ENCODE data around the gene OSBPL6. TPM values are rescaled to one million over a fixed set of nuclear protein-coding genes. Genes with fewer than 3 reads are reported as not detected.

Gene OSBPL6
- total and polyA plus RNA-seq, 2 of the 13 experiments (the other 11 are each of a cell fraction or from before 2014, with no cell fraction given) = 0.03 to 0.11 TPM

DNA sequence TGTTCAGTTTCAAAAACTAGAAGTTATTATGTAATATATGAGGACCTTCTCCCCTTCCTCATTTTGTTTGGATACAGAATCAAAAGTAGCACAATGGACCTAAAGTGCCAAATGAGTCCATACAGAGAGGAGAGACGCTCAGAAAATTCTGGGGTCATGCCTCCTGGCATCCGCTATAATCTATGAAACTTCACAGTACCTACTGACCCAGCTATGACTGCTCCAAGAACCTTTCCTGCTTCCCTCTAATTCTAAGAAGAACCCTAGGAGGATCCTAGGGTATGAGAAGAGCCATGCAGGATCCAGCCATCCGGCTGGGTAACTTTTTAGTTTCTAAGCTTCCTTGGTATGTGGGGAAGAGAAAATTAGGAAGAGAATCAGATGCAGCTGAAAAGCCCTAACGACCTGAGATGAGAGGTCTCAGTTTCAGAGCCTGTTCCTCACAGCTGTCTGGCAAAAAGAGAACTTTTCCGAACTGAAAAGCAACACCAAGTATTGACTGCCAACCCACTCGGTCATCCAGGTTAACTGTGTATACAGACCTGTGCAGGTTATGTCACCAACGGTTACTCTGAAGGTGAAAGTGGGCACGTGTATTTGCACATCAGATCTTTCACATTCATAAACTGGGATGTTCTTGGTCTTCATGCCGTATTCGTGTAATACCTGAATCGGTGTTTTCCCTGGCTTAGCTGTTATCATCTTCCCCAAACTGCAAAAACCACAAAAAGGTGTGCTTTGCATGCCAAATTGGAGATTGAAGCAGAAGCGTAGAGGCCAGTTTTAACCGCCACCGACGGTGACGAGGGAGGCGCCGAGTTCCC is 255.6 kb downstream of the OSBPL6 start (continued):
- TF ChIP-seq, protein P1, sequence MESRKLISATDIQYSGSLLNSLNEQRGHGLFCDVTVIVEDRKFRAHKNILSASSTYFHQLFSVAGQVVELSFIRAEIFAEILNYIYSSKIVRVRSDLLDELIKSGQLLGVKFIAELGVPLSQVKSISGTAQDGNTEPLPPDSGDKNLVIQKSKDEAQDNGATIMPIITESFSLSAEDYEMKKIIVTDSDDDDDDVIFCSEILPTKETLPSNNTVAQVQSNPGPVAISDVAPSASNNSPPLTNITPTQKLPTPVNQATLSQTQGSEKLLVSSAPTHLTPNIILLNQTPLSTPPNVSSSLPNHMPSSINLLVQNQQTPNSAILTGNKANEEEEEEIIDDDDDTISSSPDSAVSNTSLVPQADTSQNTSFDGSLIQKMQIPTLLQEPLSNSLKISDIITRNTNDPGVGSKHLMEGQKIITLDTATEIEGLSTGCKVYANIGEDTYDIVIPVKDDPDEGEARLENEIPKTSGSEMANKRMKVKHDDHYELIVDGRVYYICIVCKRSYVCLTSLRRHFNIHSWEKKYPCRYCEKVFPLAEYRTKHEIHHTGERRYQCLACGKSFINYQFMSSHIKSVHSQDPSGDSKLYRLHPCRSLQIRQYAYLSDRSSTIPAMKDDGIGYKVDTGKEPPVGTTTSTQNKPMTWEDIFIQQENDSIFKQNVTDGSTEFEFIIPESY (CRISPR knock-in tag; IDR thresholded peaks at IDR 0.05) = no peak
- TF ChIP-seq, protein P2, sequence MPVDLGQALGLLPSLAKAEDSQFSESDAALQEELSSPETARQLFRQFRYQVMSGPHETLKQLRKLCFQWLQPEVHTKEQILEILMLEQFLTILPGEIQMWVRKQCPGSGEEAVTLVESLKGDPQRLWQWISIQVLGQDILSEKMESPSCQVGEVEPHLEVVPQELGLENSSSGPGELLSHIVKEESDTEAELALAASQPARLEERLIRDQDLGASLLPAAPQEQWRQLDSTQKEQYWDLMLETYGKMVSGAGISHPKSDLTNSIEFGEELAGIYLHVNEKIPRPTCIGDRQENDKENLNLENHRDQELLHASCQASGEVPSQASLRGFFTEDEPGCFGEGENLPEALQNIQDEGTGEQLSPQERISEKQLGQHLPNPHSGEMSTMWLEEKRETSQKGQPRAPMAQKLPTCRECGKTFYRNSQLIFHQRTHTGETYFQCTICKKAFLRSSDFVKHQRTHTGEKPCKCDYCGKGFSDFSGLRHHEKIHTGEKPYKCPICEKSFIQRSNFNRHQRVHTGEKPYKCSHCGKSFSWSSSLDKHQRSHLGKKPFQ (CRISPR knock-in tag; IDR thresholded peaks at IDR 0.05; ENCODE audit: insufficient replicate concordance) = peak; percentile 55
- no peak for TF ChIP-seq HNRNPLL (IDR thresholded peaks at IDR 0.05; ENCODE audit: low read depth, low read length, poor library complexity, severe bottlenecking)
- no peak for TF ChIP-seq ZNF775 (CRISPR knock-in tag; IDR thresholded peaks at IDR 0.05; ENCODE audit: borderline replicate concordance)
- TF ChIP-seq ZNF572 (CRISPR knock-in tag; IDR thresholded peaks at IDR 0.05) = 0 out of 2 replicates have a peak, but pooled peaks have one; percentile 85
- TF ChIP-seq ZSCAN12 (CRISPR knock-in tag; IDR thresholded peaks at IDR 0.05) = no peak
- TF ChIP-seq, protein P3, sequence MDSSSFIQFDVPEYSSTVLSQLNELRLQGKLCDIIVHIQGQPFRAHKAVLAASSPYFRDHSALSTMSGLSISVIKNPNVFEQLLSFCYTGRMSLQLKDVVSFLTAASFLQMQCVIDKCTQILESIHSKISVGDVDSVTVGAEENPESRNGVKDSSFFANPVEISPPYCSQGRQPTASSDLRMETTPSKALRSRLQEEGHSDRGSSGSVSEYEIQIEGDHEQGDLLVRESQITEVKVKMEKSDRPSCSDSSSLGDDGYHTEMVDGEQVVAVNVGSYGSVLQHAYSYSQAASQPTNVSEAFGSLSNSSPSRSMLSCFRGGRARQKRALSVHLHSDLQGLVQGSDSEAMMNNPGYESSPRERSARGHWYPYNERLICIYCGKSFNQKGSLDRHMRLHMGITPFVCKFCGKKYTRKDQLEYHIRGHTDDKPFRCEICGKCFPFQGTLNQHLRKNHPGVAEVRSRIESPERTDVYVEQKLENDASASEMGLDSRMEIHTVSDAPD (CRISPR knock-in tag; IDR thresholded peaks at IDR 0.05) = no peak
- no peak; the same call in 1 of the 2 replicates for TF ChIP-seq ARID2 (CRISPR knock-in tag; IDR thresholded peaks at IDR 0.05; ENCODE audit: borderline replicate concordance)
- TF ChIP-seq, protein P4, sequence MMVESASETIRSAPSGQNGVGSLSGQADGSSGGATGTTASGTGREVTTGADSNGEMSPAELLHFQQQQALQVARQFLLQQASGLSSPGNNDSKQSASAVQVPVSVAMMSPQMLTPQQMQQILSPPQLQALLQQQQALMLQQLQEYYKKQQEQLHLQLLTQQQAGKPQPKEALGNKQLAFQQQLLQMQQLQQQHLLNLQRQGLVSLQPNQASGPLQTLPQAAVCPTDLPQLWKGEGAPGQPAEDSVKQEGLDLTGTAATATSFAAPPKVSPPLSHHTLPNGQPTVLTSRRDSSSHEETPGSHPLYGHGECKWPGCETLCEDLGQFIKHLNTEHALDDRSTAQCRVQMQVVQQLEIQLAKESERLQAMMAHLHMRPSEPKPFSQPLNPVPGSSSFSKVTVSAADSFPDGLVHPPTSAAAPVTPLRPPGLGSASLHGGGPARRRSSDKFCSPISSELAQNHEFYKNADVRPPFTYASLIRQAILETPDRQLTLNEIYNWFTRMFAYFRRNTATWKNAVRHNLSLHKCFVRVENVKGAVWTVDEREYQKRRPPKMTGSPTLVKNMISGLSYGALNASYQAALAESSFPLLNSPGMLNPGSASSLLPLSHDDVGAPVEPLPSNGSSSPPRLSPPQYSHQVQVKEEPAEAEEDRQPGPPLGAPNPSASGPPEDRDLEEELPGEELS (CRISPR knock-in tag; IDR thresholded peaks at IDR 0.05) = no peak
- no peak for TF ChIP-seq SP5 (CRISPR knock-in tag; IDR thresholded peaks at IDR 0.05; ENCODE audit: borderline replicate concordance, low read depth)
- no peak for TF ChIP-seq ZNF790 (CRISPR knock-in tag; IDR thresholded peaks at IDR 0.05; ENCODE audit: borderline replicate concordance)
- no peak for TF ChIP-seq ZNF747 (CRISPR knock-in tag; IDR thresholded peaks at IDR 0.05; ENCODE audit: borderline replicate concordance)
- TF ChIP-seq MBD4 (IDR thresholded peaks at IDR 0.05; ENCODE audit: borderline replicate concordance, low read length) = no peak
- TF ChIP-seq ZNF34 (CRISPR knock-in tag; IDR thresholded peaks at IDR 0.05; ENCODE audit: borderline replicate concordance) = no peak
- peak; percentile 45; the same call in 1 of the 2 replicates for TF ChIP-seq SMYD3 (CRISPR knock-in tag; IDR thresholded peaks at IDR 0.05)
- TF ChIP-seq KLF11 (CRISPR knock-in tag; IDR thresholded peaks at IDR 0.05) = no peak
- no peak for TF ChIP-seq ZNF549 (CRISPR knock-in tag; IDR thresholded peaks at IDR 0.05)
- 0 out of 2 replicates have a peak, but pooled peaks have one; percentile 1 for TF ChIP-seq ZNF674 (CRISPR knock-in tag; IDR thresholded peaks at IDR 0.05; ENCODE audit: low read depth)
- TF ChIP-seq ZSCAN29 (CRISPR knock-in tag; conservative IDR thresholded peaks at IDR 0.05) = no peak
- 0 out of 2 replicates have a peak, but pooled peaks have one; percentile 30 for TF ChIP-seq ZNF605 (CRISPR knock-in tag; IDR thresholded peaks at IDR 0.05)
- TF ChIP-seq ZNF235 (CRISPR knock-in tag; IDR thresholded peaks at IDR 0.05; ENCODE audit: borderline replicate concordance) = no peak
- 0 out of 2 replicates have a peak, but pooled peaks have one; percentile 50 for TF ChIP-seq NAIF1 (CRISPR knock-in tag; IDR thresholded peaks at IDR 0.05; ENCODE audit: borderline replicate concordance)
